Measurements from ENCODE around the gene ABCC4. TPM values are rescaled to one million over a fixed set of nuclear protein-coding genes. Genes with fewer than 3 reads are reported as not detected.

ABCC4 gene
- total RNA-seq, 1 experiment from 2014 or later: 26.3 TPM

DNA sequence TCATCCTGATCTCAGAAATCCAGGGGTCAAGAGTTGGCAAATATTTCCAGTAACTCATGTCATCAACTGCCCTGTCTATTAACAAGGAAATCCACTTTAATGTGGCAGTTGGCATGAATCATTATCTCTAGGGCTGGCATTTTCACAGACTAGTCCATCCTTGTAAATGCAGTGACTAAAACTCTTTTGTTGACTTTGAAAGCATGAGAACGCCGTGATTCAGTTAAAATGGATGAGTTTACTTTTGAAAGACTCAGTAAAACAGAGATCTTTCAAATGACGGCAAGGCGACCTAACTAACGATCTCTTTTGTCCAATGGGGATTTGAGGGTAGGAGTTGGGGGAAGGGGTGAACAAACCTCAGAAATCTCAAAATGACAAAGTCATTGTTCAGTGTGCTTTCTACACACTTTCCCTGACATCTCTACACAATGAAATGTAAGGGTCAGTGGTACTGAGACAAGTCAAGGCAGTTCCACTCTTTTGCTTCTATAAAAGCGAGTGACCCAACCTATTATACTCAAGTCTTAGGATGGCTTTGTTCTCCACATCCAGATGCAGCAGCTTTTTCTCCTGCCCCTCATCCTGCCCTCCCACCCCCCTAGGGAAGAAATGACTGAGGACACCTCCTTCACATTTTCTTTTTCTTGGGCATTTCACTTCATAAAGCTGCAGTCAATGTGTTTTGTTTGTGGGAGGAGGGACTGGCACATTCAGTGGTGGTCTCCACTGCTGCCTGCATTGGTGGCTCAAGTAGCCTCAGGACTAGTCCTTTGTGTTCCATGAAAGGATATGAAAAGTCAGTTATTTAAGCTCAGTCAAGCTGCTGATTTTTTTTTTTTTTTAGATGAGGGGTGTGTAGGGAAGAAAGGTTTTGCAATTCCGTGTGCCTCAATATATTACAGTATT lies 200.5 kb downstream of the ABCC4 start:
- Histone ChIP-seq H3K4me2 (ENCODE audit: low read length) (no peak overlapping the region), H3K27ac (ENCODE audit: low read depth, low read length) (peak overlapping the region; percentile 29; the same call in 1 of the 2 replicates), H3K9me3 (ENCODE audit: control insufficient read depth in 1 of 2, insufficient read depth in 1 of 2, low read depth in 1 of 2, low read length in 2 of 2) (0 out of 4 replicates have a peak, but pooled peaks cover 0 to 6% of the 10 kb centered on the region in 2 experiments), H3K9ac (ENCODE audit: low read length) (no peak overlapping the region), H3K4me3 (replicated peaks in 1 of 2; ENCODE audit: low read depth in 1 of 2, low read length in 2 of 2) (no peak overlapping the region), H4K20me1 (ENCODE audit: insufficient read depth) (no peaks in the 10 kb centered on the region), H3K79me2 (ENCODE audit: insufficient read depth, low read length) (no peaks in the 10 kb centered on the region), H3K4me1 (ENCODE audit: control insufficient read depth in 1 of 2, insufficient read depth in 2 of 2, low read length in 2 of 2) (no peaks in the 10 kb centered on the region), H3K9me2 (ENCODE audit: insufficient read depth) (no peaks in the 10 kb centered on the region), H3K36me3 (ENCODE audit: control insufficient read depth in 1 of 2, insufficient read depth in 2 of 2, low read length in 2 of 2) (no peaks in the 10 kb centered on the region), H2AFZ (ENCODE audit: low read depth, low read length, poor library complexity, severe bottlenecking) (no peak overlapping the region), H3K27me3 (ENCODE audit: insufficient read depth, low read length) (no peaks in the 10 kb centered on the region)
- ChIA-PET RAD21 (ENCODE audit: low non-redundant PET in 1 of 2, low total read pairs in 2 of 2, uncharacterized antibody in 2 of 2, unreplicated experiment in 2 of 2) (no interaction called here), CTCF (no interaction called here), POLR2A (no interaction called here)
- ATAC-seq (no peak), DNase-seq (ENCODE audit: low read depth, low spot score) (no peak)
- no peak for TF ChIP-seq EZH2 (IDR thresholded peaks at IDR 0.05)
- peak; percentile 26; the same call in 1 of the 2 replicates for TF ChIP-seq FOSL1 (IDR thresholded peaks at IDR 0.05; ENCODE audit: low read depth)
- no peak for TF ChIP-seq ZNF274 (IDR thresholded peaks at IDR 0.05; ENCODE audit: low read depth, low read length)
- TF ChIP-seq JUND (IDR thresholded peaks at IDR 0.05): 0 out of 2 replicates have a peak, but pooled peaks have one; percentile 25
- TF ChIP-seq CTCF (IDR thresholded peaks at IDR 0.05 in 2 of 3, conservative IDR thresholded peaks at IDR 0.05 in 1 of 3; ENCODE audit: borderline replicate concordance in 1 of 3, insufficient read depth in 1 of 3, low read depth in 2 of 3, low read length in 2 of 3): no peak
- TF ChIP-seq, protein P1, sequence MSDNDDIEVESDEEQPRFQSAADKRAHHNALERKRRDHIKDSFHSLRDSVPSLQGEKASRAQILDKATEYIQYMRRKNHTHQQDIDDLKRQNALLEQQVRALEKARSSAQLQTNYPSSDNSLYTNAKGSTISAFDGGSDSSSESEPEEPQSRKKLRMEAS (IDR thresholded peaks at IDR 0.05): no peak
- TF ChIP-seq SP1 (IDR thresholded peaks at IDR 0.05; ENCODE audit: low read depth): 0 out of 2 replicates have a peak, but pooled peaks have one; percentile 10
- no peak for TF ChIP-seq ELF1 (IDR thresholded peaks at IDR 0.05; ENCODE audit: borderline replicate concordance, low read depth)
- TF ChIP-seq YY1 (IDR thresholded peaks at IDR 0.05; ENCODE audit: extremely low read depth, insufficient replicate concordance, low read depth, low read length): no peak
- no peak for TF ChIP-seq CEBPB (IDR thresholded peaks at IDR 0.05; ENCODE audit: low read depth)
- TF ChIP-seq, protein P2, sequence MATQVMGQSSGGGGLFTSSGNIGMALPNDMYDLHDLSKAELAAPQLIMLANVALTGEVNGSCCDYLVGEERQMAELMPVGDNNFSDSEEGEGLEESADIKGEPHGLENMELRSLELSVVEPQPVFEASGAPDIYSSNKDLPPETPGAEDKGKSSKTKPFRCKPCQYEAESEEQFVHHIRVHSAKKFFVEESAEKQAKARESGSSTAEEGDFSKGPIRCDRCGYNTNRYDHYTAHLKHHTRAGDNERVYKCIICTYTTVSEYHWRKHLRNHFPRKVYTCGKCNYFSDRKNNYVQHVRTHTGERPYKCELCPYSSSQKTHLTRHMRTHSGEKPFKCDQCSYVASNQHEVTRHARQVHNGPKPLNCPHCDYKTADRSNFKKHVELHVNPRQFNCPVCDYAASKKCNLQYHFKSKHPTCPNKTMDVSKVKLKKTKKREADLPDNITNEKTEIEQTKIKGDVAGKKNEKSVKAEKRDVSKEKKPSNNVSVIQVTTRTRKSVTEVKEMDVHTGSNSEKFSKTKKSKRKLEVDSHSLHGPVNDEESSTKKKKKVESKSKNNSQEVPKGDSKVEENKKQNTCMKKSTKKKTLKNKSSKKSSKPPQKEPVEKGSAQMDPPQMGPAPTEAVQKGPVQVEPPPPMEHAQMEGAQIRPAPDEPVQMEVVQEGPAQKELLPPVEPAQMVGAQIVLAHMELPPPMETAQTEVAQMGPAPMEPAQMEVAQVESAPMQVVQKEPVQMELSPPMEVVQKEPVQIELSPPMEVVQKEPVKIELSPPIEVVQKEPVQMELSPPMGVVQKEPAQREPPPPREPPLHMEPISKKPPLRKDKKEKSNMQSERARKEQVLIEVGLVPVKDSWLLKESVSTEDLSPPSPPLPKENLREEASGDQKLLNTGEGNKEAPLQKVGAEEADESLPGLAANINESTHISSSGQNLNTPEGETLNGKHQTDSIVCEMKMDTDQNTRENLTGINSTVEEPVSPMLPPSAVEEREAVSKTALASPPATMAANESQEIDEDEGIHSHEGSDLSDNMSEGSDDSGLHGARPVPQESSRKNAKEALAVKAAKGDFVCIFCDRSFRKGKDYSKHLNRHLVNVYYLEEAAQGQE (IDR thresholded peaks at IDR 0.05; ENCODE audit: low read depth): no peak
- TF ChIP-seq, protein P3, sequence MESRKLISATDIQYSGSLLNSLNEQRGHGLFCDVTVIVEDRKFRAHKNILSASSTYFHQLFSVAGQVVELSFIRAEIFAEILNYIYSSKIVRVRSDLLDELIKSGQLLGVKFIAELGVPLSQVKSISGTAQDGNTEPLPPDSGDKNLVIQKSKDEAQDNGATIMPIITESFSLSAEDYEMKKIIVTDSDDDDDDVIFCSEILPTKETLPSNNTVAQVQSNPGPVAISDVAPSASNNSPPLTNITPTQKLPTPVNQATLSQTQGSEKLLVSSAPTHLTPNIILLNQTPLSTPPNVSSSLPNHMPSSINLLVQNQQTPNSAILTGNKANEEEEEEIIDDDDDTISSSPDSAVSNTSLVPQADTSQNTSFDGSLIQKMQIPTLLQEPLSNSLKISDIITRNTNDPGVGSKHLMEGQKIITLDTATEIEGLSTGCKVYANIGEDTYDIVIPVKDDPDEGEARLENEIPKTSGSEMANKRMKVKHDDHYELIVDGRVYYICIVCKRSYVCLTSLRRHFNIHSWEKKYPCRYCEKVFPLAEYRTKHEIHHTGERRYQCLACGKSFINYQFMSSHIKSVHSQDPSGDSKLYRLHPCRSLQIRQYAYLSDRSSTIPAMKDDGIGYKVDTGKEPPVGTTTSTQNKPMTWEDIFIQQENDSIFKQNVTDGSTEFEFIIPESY (IDR thresholded peaks at IDR 0.05; ENCODE audit: extremely low read depth, insufficient replicate concordance, low read length): no peak
- no TSS peak for BruUV-seq (replicated peaks)
- intact Hi-C loops (cut with micrococcal nuclease): no loop called here
